ENCODE measurements around the gene SH3D21.

GRCh38 chr1:36276688-36277087 is 29.5 kb upstream of the SH3D21 start:
- TF ChIP-seq CTCF (IDR thresholded peaks at IDR 0.05; ENCODE audit: borderline replicate concordance, extremely low read depth, low read length, poor library complexity, severe bottlenecking) (no peak), EZH2 (IDR thresholded peaks at IDR 0.05; ENCODE audit: borderline replicate concordance, low read depth, low read length, severe bottlenecking) (no peak)
